GM12891 (cell line): ENCODE data around the gene AP5Z1.

Experiments
- POLR2A ChIP-seq: IDR thresholded peaks from 2 replicates; pipeline ENCODE4 v1.6.1; 2011; ENCODE audit warnings: low read depth, low read length, control low read depth
- POLR2AphosphoS5 ChIP-seq: IDR thresholded peaks from 2 replicates; pipeline ENCODE4 v1.6.1; 2011; ENCODE audit warnings: low read depth, low read length, control low read depth
- POU2F2 ChIP-seq: IDR thresholded peaks from 2 replicates; pipeline ENCODE4 v1.6.1; 2011; ENCODE audit warnings: low read depth, mild to moderate bottlenecking, control low read depth, low read length, moderate library complexity
- TAF1 ChIP-seq: IDR thresholded peaks from 2 replicates; pipeline ENCODE4 v1.6.1; 2011; ENCODE audit warnings: low read depth, low read length, control low read depth

GRCh38 chr7:4737300-4737699 lies 38.1 kb upstream of the AP5Z1 start:
- TF ChIP-seq POU2F2 (no peak), TAF1 (no peak), POLR2A (no peak), POLR2AphosphoS5 (no peak)
